LoVo (cell line): ENCODE data around the gene GPR3.
A peak's percentile ranks its signal among the peaks of the same experiment; 100 is the strongest.

Source experiments
- DNase-seq: peaks from one replicate; pipeline ENCODE4 v3.0.0-alpha.2; 2016; ENCODE audit warnings: low spot score

Gene GPR3, protein sequence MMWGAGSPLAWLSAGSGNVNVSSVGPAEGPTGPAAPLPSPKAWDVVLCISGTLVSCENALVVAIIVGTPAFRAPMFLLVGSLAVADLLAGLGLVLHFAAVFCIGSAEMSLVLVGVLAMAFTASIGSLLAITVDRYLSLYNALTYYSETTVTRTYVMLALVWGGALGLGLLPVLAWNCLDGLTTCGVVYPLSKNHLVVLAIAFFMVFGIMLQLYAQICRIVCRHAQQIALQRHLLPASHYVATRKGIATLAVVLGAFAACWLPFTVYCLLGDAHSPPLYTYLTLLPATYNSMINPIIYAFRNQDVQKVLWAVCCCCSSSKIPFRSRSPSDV

DNA sequence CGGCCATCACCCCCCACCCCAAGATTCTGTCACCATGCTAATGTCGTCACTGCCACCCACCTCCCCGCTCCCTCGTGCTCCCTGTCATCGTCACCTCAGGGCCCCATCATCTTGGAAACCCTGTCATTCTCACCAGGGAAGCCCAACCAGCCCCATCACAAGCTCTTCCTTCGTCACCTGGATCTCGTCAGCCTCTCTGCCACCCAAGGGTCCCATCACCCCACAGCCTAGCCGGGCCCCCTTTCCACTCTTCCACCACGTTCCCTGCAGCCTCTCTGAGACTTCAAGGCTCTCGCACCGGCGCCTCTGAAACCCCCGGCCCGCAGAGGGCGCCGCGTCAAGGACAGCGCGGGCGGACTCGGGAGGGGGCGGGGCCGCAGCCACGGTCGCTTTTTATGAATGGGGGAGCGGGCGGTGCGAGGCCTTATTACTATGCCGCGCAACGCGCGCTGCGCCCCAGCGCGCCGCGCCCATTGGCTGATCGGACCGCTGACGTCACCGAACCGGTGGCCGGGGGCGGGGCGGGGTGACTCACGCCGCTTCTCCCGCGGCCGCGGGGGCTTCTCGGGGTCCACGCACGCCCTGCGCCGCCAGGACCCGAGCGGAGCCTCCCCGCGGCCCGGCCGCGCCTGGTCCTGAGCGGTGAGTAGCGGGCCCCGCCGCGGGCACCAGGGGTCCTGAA is at the start of gene GPR3:
GPR3 (plus strand) TSS at position 527 of the 682 bp plus-strand sequence. CDS start 1,177 bp downstream, outside the sequence.
- DNase-seq, result peak; percentile 96

DNA sequence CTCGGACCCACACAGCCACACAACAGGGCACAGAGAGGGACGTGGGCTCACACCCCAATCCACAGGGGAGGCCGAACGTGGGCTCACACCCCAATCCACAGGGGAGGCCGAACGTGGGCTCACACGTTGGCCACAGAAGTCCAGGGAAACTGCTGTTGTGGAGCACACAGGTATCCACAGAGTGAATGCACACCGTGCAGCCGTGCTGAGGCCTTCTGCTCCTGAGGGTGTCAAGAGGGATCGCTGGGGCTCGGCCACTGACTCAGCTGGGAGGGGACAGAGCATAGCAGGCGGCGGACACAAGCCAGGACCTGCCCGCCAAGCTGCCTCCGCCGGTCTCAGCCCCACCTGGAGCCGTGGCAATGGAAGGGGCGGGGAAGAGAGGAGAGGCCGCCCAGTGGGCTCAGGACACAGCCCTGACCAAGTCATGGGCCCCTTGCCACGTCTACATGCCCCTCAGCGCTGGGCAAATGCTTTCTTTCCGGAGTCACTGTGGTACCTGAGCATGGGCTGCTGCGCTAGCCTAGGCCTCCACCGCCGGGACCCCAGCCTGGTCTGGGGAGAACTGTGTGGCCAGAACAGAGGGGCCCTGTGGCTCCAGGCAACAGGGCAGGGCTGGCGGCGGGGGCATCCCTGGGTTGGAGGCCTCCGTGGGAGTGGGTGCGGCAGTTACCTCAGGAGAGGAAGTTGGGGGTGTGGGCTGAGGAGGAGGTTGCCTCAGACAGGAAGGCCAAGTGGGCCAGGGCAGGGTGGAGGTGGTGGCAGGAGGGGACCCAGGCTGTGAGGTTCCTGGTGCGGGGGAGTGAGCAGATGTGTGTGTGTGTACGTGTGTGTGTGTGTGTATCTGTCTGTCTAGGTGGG is 49.4 kb upstream of the GPR3 start:
- peak; percentile 44 for DNase-seq

DNA sequence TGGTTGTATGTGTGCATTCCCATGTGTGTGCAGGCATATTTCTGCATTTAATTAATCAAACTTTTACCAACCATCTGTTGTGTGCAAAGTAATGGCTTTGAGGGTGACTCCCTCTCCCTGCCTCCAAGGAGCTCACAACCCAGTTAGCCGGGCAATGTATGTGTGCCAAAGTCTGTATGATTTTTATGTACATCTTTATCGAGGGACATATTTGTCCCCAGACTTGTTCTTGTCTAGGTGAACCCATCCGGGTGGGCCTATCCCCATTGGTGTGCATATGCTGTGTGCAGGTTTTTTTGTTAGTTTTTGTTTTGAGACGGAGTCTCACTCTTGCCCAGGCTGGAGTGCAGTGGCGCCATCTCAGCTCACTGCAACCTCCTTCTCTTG is 48.8 kb upstream of the GPR3 start:
- no peak for DNase-seq

DNA sequence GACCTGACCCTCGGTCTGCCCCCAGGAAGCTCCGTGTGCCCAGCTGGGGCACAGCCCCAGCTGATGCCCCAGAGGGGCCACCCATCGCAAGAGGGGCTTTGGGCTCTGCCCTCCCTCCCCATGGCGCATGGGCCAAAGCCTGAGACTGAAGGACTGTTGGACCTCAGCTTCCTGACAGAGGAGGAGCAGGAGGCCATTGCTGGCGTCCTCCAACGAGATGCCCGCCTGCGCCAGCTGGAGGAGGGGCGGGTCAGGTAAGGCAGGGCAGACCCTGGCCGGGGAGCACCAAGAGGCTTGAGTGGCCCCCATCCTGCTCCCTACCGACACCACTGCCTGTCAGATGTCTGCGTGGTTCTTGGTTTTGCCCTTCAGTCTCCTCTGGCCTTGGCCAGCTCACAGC is 47.1 kb upstream of the GPR3 start:
- DNase-seq, result no peak

DNA sequence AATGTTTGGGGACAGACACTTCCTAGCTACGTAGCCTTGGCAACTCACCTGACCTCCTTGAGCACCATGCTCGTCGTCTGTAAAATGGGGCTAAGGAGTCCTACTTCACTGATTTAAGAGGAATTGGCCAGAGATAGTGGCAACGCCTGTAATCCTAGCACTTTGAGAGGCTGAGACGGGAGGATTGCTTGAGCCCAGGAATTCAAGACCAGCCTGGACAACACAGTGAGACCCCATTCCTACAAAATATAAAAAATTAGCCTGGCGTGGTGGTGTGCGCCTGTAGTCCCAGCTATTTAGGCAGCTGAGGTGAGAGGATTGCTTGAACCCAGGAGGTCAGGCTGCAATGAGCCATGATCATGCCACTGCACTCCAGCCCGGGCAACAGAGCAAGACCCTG is 46.1 kb upstream of the GPR3 start:
- DNase-seq, result no peak

DNA sequence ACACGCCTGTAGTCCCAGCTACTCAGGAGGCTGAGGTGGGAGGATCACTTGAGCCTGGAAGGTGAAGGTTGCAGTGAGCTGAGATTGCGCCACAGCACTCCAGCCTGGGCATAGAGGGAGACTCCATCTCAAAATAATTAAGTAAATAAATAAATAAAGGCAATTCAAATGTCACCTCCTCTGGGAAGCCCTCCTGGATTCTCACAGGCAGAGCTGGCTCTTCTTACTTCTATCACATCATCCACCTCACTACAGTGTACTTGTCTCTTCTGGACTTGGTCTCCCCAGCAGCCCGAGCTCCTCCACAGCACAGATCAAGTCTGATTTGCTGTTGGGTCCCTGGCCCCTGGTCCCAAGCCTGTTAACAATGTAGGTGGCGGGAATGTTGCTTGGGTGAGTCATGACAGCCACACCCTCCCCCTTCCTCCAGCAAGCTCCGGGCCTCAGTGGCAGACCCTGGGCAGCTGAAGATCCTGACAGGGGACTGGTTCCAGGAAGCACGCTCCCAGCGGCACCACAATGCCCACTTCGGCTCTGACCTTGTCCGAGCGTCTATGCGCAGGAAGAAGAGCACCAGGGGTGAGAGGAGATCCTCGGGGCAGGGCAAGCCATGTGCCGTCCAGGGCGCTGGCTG is 45.3 kb upstream of the GPR3 start:
- peak; percentile 42 for DNase-seq

DNA sequence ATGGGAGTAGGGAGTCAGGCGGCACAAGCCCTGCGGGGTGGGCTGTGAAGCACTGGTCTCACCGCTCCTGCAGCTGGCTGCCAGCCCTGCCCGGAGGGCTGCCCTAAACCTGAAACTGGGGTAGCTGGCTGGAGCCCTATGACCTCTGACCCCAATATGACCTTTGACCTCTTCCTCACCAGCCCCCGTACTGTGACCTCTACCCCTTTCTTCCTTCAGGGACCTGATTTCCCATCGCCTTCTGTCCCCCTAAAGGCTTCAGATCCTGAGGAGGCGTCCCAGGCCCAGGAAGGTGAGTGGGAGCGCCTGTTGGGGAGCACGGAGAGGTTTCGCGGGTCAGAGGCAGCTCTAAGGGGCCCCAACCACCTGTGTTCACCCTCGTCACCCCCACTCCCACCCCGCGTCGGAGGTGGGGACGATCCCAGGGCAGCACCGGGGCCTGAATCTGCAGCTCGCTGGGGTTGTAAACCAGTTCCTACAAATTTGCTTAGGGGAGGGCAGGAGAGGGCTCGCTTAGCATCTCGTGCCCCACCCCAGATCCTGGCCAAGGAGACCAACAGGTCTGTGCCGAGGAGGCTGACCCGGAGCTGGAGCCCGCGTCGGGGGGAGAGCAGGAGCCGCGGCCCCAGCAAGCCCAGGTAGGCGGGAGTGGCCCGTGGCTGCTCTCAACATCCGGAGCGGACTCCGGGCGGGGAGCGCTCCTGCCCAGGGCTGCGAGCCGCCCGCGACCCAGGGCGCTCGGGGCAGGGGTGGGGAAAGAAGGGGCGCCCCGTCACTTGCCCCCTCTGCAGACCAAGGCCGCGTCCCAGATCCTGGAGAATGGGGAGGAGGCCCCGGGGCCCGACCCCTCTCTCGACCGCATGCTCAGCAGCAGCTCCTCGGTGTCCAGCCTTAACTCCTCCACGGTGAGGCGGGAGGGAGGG is 43.3 kb upstream of the GPR3 start:
- DNase-seq, result peak; percentile 47

DNA sequence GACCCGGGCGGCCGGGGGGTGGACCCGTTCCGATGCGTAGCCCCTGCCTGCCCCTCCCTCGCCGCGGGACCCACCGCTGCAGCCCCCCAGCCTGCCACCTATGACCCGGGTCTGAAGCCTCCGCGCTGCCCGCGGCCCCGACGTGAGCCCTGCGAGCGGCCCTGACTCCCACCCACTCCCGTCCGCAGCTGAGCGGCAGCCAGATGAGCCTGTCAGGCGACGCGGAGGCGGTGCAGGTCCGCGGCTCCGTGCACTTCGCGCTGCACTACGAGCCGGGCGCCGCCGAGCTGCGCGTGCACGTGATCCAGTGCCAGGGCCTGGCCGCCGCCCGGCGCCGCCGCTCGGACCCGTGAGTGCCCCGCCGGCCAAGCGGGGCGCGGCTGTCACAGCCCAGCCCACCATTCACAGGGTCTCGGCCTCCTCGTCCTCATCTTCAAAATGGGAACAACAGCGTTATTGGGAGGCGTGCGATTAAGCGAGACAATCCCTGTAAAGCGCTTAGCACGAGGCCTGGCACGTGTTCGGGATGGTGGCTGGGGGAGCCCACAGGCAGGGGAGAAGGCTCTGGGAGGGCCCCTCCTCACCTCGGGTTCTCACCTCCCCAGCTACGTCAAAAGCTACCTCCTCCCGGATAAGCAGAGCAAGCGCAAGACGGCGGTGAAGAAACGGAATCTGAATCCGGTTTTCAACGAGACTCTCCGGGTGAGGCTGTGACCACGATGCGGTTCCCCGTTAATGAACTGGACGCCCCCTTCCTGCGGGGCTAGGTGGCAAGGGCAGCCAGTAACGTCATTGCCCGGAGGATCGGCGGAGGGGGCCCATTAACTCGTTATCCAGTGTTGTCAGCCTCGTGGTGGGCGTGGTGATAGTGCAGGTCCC is 42.4 kb upstream of the GPR3 start:
- DNase-seq, result no peak

DNA sequence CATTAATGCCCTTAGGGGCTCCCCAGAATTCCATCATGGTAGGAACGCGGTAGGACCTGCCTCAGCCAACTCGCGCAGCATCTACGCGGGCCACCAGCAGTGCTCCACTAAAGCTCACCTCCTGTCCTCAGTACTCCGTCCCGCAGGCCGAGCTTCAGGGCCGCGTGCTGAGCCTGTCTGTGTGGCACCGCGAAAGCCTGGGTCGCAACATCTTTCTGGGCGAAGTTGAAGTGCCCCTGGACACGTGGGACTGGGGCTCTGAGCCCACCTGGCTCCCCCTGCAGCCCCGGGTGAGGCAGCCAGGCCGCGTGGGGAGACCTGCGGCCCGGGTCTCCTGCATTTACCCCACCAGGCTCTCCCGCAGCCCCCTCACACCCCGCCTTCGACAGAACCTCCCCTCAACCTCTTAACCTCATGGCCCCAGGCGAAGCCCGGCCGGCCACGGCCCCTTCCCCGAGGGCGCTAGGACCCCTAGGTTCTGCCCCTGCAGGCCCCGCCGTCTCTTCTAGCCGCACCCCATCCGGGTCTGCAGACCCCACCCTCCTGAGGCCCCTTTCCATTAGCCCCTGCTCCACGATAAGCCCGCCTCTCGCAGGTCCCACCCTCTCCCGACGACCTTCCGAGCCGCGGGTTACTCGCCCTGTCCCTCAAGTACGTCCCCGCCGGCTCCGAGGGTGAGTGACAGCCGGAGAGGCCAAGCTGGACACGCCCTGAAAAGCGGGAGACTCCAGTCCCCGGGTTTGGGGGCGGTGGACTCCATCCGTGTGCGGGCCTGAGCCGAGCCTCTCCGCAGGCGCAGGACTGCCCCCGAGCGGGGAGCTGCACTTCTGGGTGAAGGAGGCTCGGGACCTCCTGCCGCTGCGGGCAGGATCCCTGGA is 41.5 kb upstream of the GPR3 start:
- no peak for DNase-seq

DNA sequence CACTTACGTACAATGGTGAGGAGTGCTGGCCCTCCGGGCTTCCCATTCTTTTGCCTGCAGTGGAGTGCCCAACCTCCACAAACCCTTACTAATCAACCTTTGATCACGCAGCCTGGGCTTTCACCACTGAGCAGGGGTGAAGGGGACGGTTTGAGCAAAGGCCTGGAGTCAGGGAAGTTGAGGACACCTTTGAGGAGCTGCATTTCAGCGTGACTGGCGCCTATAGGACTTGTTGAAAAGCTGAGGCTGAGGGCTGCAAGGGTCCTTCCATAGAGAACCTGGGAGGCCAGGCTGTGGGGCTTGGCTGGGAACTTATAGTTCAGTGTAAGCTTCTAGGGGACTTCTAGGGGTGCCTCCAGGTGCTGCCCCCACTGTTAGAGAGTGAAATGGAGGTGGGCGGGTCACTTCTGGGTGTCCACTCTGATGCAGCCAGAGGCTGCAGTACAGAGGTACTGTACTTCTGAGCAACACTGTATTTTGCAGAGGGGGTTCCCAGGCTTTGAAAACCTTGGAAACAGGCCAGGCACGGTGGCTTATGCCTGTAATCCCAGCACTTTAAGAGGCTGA is 40.8 kb upstream of the GPR3 start:
- DNase-seq, result no peak

DNA sequence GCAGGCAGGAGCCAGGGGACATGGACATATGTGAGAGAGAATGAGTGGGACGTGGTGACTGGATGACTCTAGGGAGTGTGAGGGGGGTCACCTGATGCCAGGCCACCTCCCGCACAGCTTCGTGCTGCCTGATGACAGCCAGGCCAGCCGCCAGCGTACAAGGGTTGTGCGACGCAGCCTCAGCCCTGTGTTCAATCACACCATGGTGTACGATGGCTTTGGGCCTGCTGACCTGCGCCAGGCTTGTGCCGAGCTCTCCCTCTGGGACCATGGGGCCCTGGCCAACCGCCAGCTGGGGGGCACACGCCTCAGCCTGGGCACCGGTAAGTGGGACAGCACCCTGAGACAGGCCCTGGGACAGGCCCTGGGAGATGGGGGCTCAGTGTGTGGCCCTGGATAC is 39.3 kb upstream of the GPR3 start:
- DNase-seq, result no peak

DNA sequence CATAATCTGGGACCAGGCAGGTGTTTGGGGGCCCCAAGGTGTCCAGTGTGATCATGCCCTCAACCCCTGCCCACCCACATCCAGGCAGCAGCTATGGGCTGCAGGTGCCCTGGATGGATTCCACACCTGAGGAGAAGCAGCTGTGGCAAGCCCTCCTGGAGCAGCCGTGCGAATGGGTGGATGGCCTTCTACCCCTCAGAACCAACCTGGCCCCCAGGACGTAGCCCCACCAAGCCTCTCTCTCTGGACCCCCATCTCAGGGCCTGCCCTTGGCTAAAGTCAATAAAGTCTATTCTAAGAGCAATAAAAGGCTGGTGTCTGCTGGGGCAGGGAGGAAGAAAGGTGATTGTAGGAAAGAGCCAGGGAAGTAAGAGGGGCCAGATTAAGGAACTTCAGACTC is 38.8 kb upstream of the GPR3 start:
- DNase-seq, result no peak

DNA sequence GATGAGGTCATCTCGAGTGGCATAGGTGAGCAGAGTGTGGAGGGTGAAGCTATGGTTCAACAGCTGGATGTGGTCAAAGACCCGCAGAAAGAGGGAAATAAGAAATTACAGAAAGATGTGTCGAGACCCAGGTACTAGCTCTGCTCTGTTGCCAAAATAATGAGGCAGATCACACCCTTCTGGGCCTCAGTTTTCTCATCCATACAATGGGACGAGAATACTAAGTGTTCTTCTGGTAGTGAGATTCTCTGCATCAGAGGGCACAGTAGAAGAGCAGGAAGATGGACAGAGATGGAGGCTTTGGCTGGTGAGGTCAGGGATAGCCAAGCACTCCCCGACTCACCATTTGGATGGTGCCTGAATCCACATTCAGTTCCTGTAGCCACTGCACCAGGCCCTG is 36.7 kb upstream of the GPR3 start:
- no peak for DNase-seq

DNA sequence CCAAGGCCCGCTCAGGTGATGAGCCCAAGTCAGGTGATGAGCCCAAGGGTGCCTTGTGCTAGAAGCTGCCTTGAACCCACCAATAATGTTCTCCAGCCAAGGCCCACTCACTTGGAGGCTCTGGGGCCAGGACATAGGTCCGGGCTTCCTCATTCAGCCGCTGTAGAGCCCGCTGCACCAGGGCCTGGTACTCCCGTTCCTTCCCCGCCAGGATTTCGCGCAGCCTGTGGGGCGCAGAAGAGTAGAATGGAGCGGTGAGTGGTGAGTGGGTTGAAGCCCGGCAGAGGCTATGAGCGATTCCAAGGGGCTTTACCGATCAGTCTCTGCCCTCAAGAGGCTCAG is 36.2 kb upstream of the GPR3 start:
- DNase-seq, result no peak

DNA sequence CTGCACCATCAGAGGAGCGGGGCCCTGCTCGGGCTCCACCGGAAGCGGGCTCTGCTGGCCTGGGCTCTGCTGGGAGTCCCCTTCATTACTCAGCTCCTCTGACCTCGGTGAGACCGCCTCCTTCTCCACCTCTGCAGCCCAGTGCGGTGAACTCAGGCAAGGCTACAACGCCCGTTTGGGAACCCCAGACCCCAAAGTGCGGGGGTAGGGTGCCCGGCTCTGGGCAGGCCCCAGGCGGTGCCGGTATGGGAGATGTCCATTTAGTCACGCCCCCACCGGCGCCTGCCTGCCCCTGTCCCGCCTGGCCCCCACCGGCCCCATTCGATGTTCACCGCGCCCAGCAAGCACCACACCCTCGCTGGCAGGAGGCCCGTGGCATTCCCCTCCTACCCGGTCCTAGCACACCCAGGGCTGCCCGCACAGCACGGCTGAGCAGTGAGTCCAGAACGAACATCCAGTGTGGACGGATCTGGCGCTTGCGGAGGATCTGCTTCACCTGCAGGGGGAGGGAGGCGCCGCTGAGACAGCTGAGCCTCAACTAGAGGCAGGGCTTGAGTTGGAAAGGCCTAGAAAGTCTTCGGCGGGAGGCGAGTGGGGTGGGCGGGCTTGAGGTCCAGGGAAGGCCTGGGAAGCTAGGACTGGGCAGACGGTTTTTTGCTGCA is 35.7 kb upstream of the GPR3 start:
- DNase-seq, result no peak

DNA sequence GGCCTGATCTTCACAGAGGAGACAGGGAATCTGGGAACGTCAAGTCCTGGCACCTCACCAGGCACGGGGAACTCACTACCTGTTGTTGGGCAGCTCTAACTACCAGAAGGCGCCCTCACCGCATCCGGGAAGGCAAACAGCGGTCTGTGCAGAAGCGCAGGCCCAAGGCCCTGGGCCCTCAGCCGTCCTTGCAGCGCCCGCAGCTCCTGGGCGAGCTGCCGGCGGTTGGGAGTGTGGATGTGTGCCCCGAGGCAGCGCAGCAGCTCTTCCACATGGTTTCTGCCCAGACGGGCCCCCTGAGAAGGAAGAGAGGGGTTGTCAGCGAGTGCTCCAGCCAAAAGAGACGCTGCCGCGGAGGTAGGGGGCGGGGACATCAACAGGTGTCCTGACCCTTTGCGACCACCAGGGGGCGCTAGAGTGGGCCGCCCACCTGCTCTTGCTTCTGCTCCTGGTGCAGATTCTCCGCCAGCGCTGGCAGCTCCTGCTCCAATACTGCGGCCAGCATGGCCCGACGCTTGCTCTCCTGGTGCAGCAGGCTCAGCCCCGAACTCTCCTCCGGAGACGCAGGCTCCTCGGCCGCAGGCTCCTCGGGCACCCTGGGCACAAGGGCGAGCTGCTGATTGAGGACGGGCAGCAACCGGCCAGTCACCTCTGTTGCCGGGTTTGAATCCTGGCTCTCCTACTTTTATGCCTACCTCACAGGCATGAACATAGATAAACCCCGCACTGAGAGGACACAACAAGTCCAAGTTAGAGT is 35.0 kb upstream of the GPR3 start:
- peak; percentile 43 for DNase-seq

DNA sequence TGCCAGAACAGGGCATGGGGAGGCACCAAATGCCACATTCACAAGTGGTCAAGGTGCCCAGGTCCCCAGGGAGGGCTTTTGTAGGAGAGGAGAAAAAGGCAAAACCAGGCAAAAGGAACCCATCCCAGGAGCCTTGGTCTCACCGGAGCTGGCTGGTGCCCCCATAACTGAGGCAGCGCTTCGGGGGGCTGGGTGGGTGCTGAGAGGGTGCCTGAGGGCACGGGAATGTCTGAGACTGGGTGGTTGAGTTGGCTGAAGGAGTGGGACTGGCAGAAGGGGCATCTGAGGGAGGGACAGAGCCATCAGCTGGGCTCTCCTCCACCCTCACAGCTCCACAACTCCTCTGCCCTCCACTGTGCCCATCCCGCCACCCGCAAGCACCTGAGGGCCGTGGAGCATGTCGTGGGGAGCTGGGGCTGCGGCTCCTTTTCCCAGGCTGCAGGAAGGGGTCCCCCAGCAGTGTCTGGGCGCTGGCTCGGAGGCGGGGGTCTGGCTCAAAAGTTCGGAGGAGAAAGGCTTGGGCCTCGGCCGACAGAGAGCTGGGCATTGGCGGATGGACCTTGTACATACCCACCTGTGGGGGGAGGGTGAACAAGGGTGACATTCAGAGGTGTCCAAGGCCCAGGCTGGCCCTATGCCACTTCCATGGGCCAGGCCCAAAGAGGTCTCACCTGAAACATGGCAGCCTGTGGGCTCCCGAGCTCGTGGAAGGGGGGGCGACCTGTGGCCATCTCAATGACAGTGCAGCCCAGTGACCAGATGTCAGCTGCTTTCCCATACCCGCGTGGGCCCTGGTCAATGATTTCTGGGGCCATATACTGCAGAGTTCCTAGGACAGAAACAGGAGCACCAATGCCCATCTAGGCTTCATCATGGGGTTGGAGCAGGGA is 34.1 kb upstream of the GPR3 start:
- no peak for DNase-seq
